Measurements from ENCODE around the gene ELOVL5. TPM values are rescaled to one million over a fixed set of nuclear protein-coding genes. Genes with fewer than 3 reads are reported as not detected.

The ELOVL5 gene
- total and polyA plus RNA-seq, 4 donors, result 22.1 to 77.8 (median 57.8) TPM

- TF ChIP-seq REST (IDR thresholded peaks at IDR 0.05) (no peak), MAX (IDR thresholded peaks at IDR 0.05) (no peak), YY1 (IDR thresholded peaks at IDR 0.05) (no peak), RAD21 (IDR thresholded peaks at IDR 0.05) (no peak), TAF1 (conservative IDR thresholded peaks at IDR 0.05) (no peak), NR2F2 (IDR thresholded peaks at IDR 0.05) (no peak)
These were observed 3.6 kb upstream of the ELOVL5 start (continued) for GRCh38 chr6:53352360-53352759.

- Histone ChIP-seq H3K4me3 (ENCODE audit: low read depth in 1 of 3, low read length in 3 of 3) (peak overlapping the region; percentile 48 to 99 (median 64)), H3K9me3 (ENCODE audit: control insufficient read depth in 4 of 4, low read length in 3 of 4) (no peaks in the 10 kb centered on the region), H3K27ac (ENCODE audit: low read depth in 1 of 2, low read length in 2 of 2) (peak overlapping the region; percentile 88 to 99), H3K9ac (ENCODE audit: low read depth in 1 of 2, low read length in 2 of 2) (peak overlapping the region; percentile 72 to 83), H3K27me3 (ENCODE audit: control insufficient read depth in 4 of 4, insufficient read depth in 4 of 4, low read length in 3 of 4) (no peaks in the 10 kb centered on the region), H3K36me3 (ENCODE audit: control insufficient read depth in 4 of 4, insufficient read depth in 3 of 4, low read depth in 1 of 4, low read length in 3 of 4) (no peaks in the 10 kb centered on the region), H3K4me1 (ENCODE audit: control insufficient read depth in 4 of 4, insufficient read depth in 4 of 4, low read length in 3 of 4) (peaks cover 3 to 30% (median 16%) of the 10 kb centered on the region in 4 donors)
- TF ChIP-seq YY1 (IDR thresholded peaks at IDR 0.05) (no peak), JUND (IDR thresholded peaks at IDR 0.05) (no peak), MAX (IDR thresholded peaks at IDR 0.05) (no peak), RAD21 (IDR thresholded peaks at IDR 0.05) (peak in 1 of 2 donors; percentile 36), REST (IDR thresholded peaks at IDR 0.05) (no peak), FOXA1 (IDR thresholded peaks at IDR 0.05) (no peak), NR2F2 (IDR thresholded peaks at IDR 0.05) (no peak), RXRA (IDR thresholded peaks at IDR 0.05) (no peak), SP1 (IDR thresholded peaks at IDR 0.05) (peak; percentile 25), TAF1 (conservative IDR thresholded peaks at IDR 0.05) (no peak), FOXA2 (IDR thresholded peaks at IDR 0.05) (no peak), HNF4A (conservative IDR thresholded peaks at IDR 0.05) (no peak), ATF3 (IDR thresholded peaks at IDR 0.05) (no peak), EGR1 (IDR thresholded peaks at IDR 0.05; ENCODE audit: low read depth in 2 of 2) (no peak), GABPA (IDR thresholded peaks at IDR 0.05 in 1 of 2, conservative IDR thresholded peaks at IDR 0.05 in 1 of 2) (peak in 1 of 2 donors; percentile 37), ZBTB33 (IDR thresholded peaks at IDR 0.05) (no peak), HNF4G (IDR thresholded peaks at IDR 0.05) (no peak), CTCF (IDR thresholded peaks at IDR 0.05; ENCODE audit: low read depth, low read length, missing input control) (no peak)
- 4% methylated on average over 15 of the region's 15 CpGs for WGBS
- DNase-seq (ENCODE audit: low spot score), result no peak
These were observed 501 bp upstream of the ELOVL5 start for GRCh38 chr6:53349209-53349693.
